Kidney (tissue), 14 donors: Measurements from ENCODE around the gene OSR1. TPM values are rescaled to one million over a fixed set of nuclear protein-coding genes. Genes with fewer than 3 reads are reported as not detected.

ENCODE experiments used
- DNase-seq, 5 donors: peaks; one replicate each; pipeline ENCODE4 v3.0.0-alpha.2; 2013 to 2020
- FAIRE-seq: peaks from 2 replicates; lab custom pipeline; 2012; peaks lifted over from hg19 to GRCh38; lab: Jason Lieb, UNC
- H3K27ac ChIP-seq, 2 donors: one replicate each; pipeline ENCODE4 v1.7.0; 2013; ENCODE audit warnings: low read depth in 2 of 2, low read length in 2 of 2, inconsistent platforms in 1 of 2
- H3K27me3 ChIP-seq: one replicate; pipeline ENCODE4 v1.7.1; 2013; ENCODE audit warnings: low read length, inconsistent platforms; ENCODE audit not compliant: control insufficient read depth, insufficient read depth
- H3K36me3 ChIP-seq, 3 donors: one replicate each; pipeline versions ENCODE4 v1.7.0 to v1.7.1; 2013; ENCODE audit warnings: low read length in 3 of 3, control low read depth in 1 of 3, inconsistent platforms in 1 of 3; ENCODE audit not compliant: insufficient read depth in 3 of 3, control insufficient read depth in 2 of 3
- H3K4me1 ChIP-seq, 3 donors: one replicate each; pipeline versions ENCODE4 v1.7.0 to v1.7.1; 2013; ENCODE audit warnings: low read length in 3 of 3, inconsistent platforms in 1 of 3, low read depth in 1 of 3; ENCODE audit not compliant: control insufficient read depth in 2 of 3, insufficient read depth in 2 of 3
- H3K4me3 ChIP-seq, 3 donors: one replicate each; pipeline versions ENCODE4 v1.7.0 to v1.8.1; 2013; ENCODE audit warnings: low read length in 3 of 3, control low read depth in 1 of 3, inconsistent platforms in 1 of 3
- H3K9ac ChIP-seq, 3 donors: one replicate each; pipeline versions ENCODE4 v1.7.0 to v1.7.1; 2013; ENCODE audit warnings: low read length in 3 of 3, control low read depth in 1 of 3, inconsistent platforms in 1 of 3
- H3K9me3 ChIP-seq, 3 donors: one replicate each; pipeline versions ENCODE4 v1.7.0 to v1.7.1; 2013; ENCODE audit warnings: low read length in 3 of 3, control low read depth in 1 of 3, inconsistent platforms in 1 of 3; ENCODE audit not compliant: control insufficient read depth in 2 of 3, insufficient read depth in 1 of 3
- intact Hi-C: fragments of 100-400 bp; cut with DNase I; formaldehyde crosslinking; loops from one replicate; pipeline ENCODE4 v1.11.1; 2022
- polyA plus RNA-seq: library from polyadenylated mRNA; stranded (reverse); fragments of 350-450 nt; fragmentation: Illumina TruSeq; extraction: RNeasy Lipid Tissue Mini Kit (QIAGEN cat#74804); gene quantifications from one replicate; pipeline ENCODE4 v1.2.3, GENCODE V29; 2014; ENCODE audit warnings: low read depth, low replicate concordance; ENCODE audit not compliant: insufficient read depth
- total RNA-seq: library from RNA; stranded (reverse); fragmentation: NEBNext Ultra II Directional; extraction: Animal tissue kit (Norgen Biotek cat#: 25700); gene quantifications from one replicate; pipeline ENCODE4 v1.2.1, GENCODE V29; 2021
- TF ChIP-seq, protein P1 (sequence below): IDR thresholded peaks from 3 replicates; pipeline ENCODE4 v1.5.1; 2012; ENCODE audit warnings: mild to moderate bottlenecking, moderate library complexity, borderline replicate concordance; ENCODE audit not compliant: insufficient read depth; ENCODE audit errors: extremely low read depth
- donor health status: control.
- donor health status: control.
- donor health status: control.
- donor health status: control.
- donor health status: control.
- donor health status: DM: yes; HTN: yes; CAD: no.
- donor health status: Normal renal cell carcinoma (clear cell type).

Gene OSR1
- total and polyA plus RNA-seq, 2 donors from 2014 or later = 0.99 to 1.6 TPM

GRCh38 chr2:19351899-19352697, 6.3 kb downstream of the OSR1 start:
- peak in 2 of 5 donors; percentile 21 to 47 for DNase-seq
- Histone ChIP-seq H3K27me3 (peaks cover 44% of the 10 kb centered on the region), H3K4me3 (no peak overlapping the region), H3K4me1 (peaks cover 0 to 8% (median 6%) of the 10 kb centered on the region in 3 donors), H3K9ac (no peak overlapping the region), H3K36me3 (no peaks in the 10 kb centered on the region), H3K9me3 (no peaks in the 10 kb centered on the region), H3K27ac (no peak overlapping the region)
- FAIRE-seq = no peak
- TF ChIP-seq, protein P1, sequence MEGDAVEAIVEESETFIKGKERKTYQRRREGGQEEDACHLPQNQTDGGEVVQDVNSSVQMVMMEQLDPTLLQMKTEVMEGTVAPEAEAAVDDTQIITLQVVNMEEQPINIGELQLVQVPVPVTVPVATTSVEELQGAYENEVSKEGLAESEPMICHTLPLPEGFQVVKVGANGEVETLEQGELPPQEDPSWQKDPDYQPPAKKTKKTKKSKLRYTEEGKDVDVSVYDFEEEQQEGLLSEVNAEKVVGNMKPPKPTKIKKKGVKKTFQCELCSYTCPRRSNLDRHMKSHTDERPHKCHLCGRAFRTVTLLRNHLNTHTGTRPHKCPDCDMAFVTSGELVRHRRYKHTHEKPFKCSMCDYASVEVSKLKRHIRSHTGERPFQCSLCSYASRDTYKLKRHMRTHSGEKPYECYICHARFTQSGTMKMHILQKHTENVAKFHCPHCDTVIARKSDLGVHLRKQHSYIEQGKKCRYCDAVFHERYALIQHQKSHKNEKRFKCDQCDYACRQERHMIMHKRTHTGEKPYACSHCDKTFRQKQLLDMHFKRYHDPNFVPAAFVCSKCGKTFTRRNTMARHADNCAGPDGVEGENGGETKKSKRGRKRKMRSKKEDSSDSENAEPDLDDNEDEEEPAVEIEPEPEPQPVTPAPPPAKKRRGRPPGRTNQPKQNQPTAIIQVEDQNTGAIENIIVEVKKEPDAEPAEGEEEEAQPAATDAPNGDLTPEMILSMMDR = no peak
- intact Hi-C loops = no loop called here

- FAIRE-seq = no peak
- no peaks in the 10 kb centered on the region for H3K9me3 ChIP-seq
- peaks cover 39% of the 10 kb centered on the region for H3K27me3 ChIP-seq
- H3K4me1 ChIP-seq = peaks cover 0 to 2% (median 0%) of the 10 kb centered on the region in 3 donors
- intact Hi-C loops = no loop called here
- TF ChIP-seq, protein P1 = no peak
- H3K4me3 ChIP-seq = no peak overlapping the region
- peak in 1 of 5 donors; percentile 65 for DNase-seq
- no peak overlapping the region for H3K9ac ChIP-seq
- no peak overlapping the region for H3K27ac ChIP-seq
- H3K36me3 ChIP-seq = no peaks in the 10 kb centered on the region
Measured at GRCh38 chr2:19351499-19351898, 6.9 kb downstream of the OSR1 start.

- DNase-seq (no peak), FAIRE-seq (no peak)
- Histone ChIP-seq H3K36me3 (no peaks in the 10 kb centered on the region), H3K4me1 (no peaks in the 10 kb centered on the region), H3K9me3 (no peaks in the 10 kb centered on the region), H3K4me3 (no peak overlapping the region), H3K9ac (no peak overlapping the region), H3K27ac (no peak overlapping the region), H3K27me3 (peaks cover 35% of the 10 kb centered on the region)
- intact Hi-C loops = no loop called here
- TF ChIP-seq, protein P1 = no peak
Measured at GRCh38 chr2:19350678-19351401, 7.6 kb downstream of the OSR1 start.
